GM12878 (cell line): Measurements from ENCODE around the gene PLXNA2. TPM values are rescaled to one million over a fixed set of nuclear protein-coding genes. Genes with fewer than 3 reads are reported as not detected.

Experiments
- ATAC-seq: fragments of 200-7000 bp; cut with Tn5 transposase; 3 replicates; pipeline ENCODE4 v1.9.1; 2020; ENCODE audit warnings: mild to moderate bottlenecking, moderate library complexity
- BruUV-seq: library from RNA; stranded (reverse); fragments of 400-500 nt; replicated peaks from 2 replicates; lab custom pipeline; 2021; lab: Mats Ljungman, UMichigan
- CTCF ChIA-PET: fragments of 300-600 bp; sonication (Branson Sonifier 250); formaldehyde crosslinking; extraction: SDS; loops from one replicate; lab custom pipeline; 2021; ENCODE audit warnings: inconsistent platforms; lab: Yijun Ruan, JAX
- POLR2A ChIA-PET: fragments of 350-600 bp; formaldehyde crosslinking; extraction: SDS; loops from one replicate; lab custom pipeline; 2021; ENCODE audit warnings: inconsistent platforms; lab: Charles Lee
- RAD21 ChIA-PET: fragments of 300-600 bp; sonication (Branson Sonifier 250); formaldehyde crosslinking; loops from one replicate; lab custom pipeline; 2023; ENCODE audit warnings: antibody characterized with exemption; ENCODE audit not compliant: unreplicated experiment; lab: Charles Lee
- SMC1A ChIA-PET: fragments of 300-600 bp; sonication (Branson Sonifier 250); formaldehyde crosslinking; loops from one replicate; lab custom pipeline; 2023; ENCODE audit not compliant: unreplicated experiment, uncharacterized antibody; lab: Charles Lee
- DNase-seq: peaks from one replicate; pipeline ENCODE4 v3.0.0-alpha.2; 2011; ENCODE audit warnings: low read depth, low spot score
- FAIRE-seq: peaks from 3 replicates; lab custom pipeline; 2011; peaks lifted over from hg19 to GRCh38; lab: Jason Lieb, UNC
- H2AFZ ChIP-seq: 2 replicates; pipeline ENCODE4 v1.6.0; 2011; ENCODE audit warnings: low read depth, low read length, control low read depth; ENCODE audit not compliant: control insufficient read depth
- H3K27ac ChIP-seq: 2 replicates; pipeline ENCODE4 v1.5.1; 2011; ENCODE audit warnings: control low read depth; ENCODE audit not compliant: control insufficient read depth, insufficient read depth
- H3K27me3 ChIP-seq, 2 experiments: replicated peaks in 1 of 2; 2 replicates each; pipeline versions ENCODE4 v1.6.0 to v1.6.1; 2011; ENCODE audit warnings: low read length in 1 of 2; ENCODE audit not compliant: control insufficient read depth in 2 of 2, insufficient read depth in 2 of 2
- H3K36me3 ChIP-seq, 2 experiments: 2 replicates each; pipeline ENCODE4 v1.5.1; 2011; ENCODE audit warnings: low read length in 1 of 2; ENCODE audit not compliant: control insufficient read depth in 2 of 2, insufficient read depth in 2 of 2
- H3K4me1 ChIP-seq: 2 replicates; pipeline ENCODE4 v1.6.1; 2011; ENCODE audit warnings: mild to moderate bottlenecking, low read length, moderate library complexity, mixed read lengths; ENCODE audit not compliant: control insufficient read depth, insufficient read depth
- H3K4me2 ChIP-seq: 2 replicates; pipeline ENCODE4 v1.6.0; 2011; ENCODE audit warnings: control low read depth; ENCODE audit not compliant: control insufficient read depth, insufficient read depth
- H3K4me3 ChIP-seq: fragments of 200-600 bp; sonication (generic); 2 replicates; pipeline ENCODE4 v1.5.1; 2016
- H3K79me2 ChIP-seq: 2 replicates; pipeline ENCODE4 v1.6.0; 2011; ENCODE audit warnings: low read length; ENCODE audit not compliant: control insufficient read depth, insufficient read depth
- H3K9ac ChIP-seq: 2 replicates; pipeline ENCODE4 v1.8.0; 2011; ENCODE audit warnings: low read length, control low read depth, mixed read lengths; ENCODE audit not compliant: control insufficient read depth, insufficient read depth
- H3K9me3 ChIP-seq: replicated peaks from 3 replicates; pipeline ENCODE4 v1.5.1; 2011; ENCODE audit warnings: mild to moderate bottlenecking, low read length; ENCODE audit not compliant: control insufficient read depth, insufficient read depth
- H4K20me1 ChIP-seq: 2 replicates; pipeline ENCODE4 v1.6.0; 2011; ENCODE audit not compliant: control insufficient read depth, insufficient read depth
- ATF3 ChIP-seq: IDR thresholded peaks from 2 replicates; pipeline ENCODE4 v1.6.1; 2011; ENCODE audit warnings: low read depth, mild to moderate bottlenecking, low read length, moderate library complexity, borderline replicate concordance; ENCODE audit errors: extremely low read depth
- CBFB ChIP-seq: IDR thresholded peaks from 2 replicates; pipeline ENCODE4 v1.6.1; 2016; ENCODE audit warnings: antibody characterized with exemption, low read depth
- EGR1 ChIP-seq, 2 experiments: IDR thresholded peaks; 1 replicate in 1 of 2; 2 replicates in 1 of 2; pipeline ENCODE4 v1.6.1; 2011 to 2012; ENCODE audit warnings: low read depth in 2 of 2, low read length in 2 of 2, borderline replicate concordance in 1 of 2, mild to moderate bottlenecking in 1 of 2, moderate library complexity in 1 of 2
- ESRRA ChIP-seq: IDR thresholded peaks from 2 replicates; pipeline ENCODE4 v1.6.1; 2012; ENCODE audit warnings: mild to moderate bottlenecking, low read length, improper control_type of control experiment
- FOXM1 ChIP-seq: IDR thresholded peaks from 2 replicates; pipeline ENCODE4 v1.6.1; 2012; ENCODE audit warnings: low read depth, mild to moderate bottlenecking, inconsistent platforms, low read length, moderate library complexity
- SREBF2 ChIP-seq: IDR thresholded peaks from 2 replicates; pipeline ENCODE4 v1.6.1; 2012; ENCODE audit warnings: mild to moderate bottlenecking, low read length
- TAF1 ChIP-seq: IDR thresholded peaks from 2 replicates; pipeline ENCODE4 v1.6.1; 2011; ENCODE audit warnings: mild to moderate bottlenecking, low read depth, low read length, borderline replicate concordance
- ZBTB11 ChIP-seq: fragments of 450-650 bp; formaldehyde crosslinking; IDR thresholded peaks from 2 replicates; pipeline ENCODE4 v1.5.0; 2022; ENCODE audit warnings: mild to moderate bottlenecking, missing genetic modification characterization
- WGBS: methylation state at CpG from one replicate; pipeline ENCODE4 v1.1.6; 2016; ENCODE audit warnings: low lambda C conversion rate; ENCODE audit not compliant: insufficient replicate concordance, insufficient coverage; ENCODE audit errors: missing lambda C conversion rate; 5-methylcytosine and 5-hydroxymethylcytosine counted together
- in situ Hi-C: fragments of 300-500 bp; cut with MboI; formaldehyde crosslinking; loops from 9 replicates; pipeline ENCODE4 v1.14.3; 2018; ENCODE audit warnings: mixed read lengths
- intact Hi-C: fragments of 100-400 bp; cut with micrococcal nuclease; formaldehyde crosslinking; loops from one replicate; pipeline ENCODE4 v1.14.2; 2022; ENCODE audit not compliant: unreplicated experiment
- polyA plus RNA-seq, 11 experiments: library from polyadenylated mRNA; depleted of rRNA in 4 of 11; unstranded in 6 of 11; stranded (reverse) in 5 of 11; fragments of >200 nt; fragmentation: Nextera tagmentation in 4 of 11; fragmentation: Illumina TruSeq in 1 of 11; extraction: Ambion mirVana in 4 of 11; extraction: Trizol in 1 of 11; gene quantifications; 1 replicate in 1 of 11; 2 replicates in 10 of 11; pipeline versions ENCODE4 v1.2.1 to v1.2.3, GENCODE V29; 2011 to 2016; ENCODE audit warnings: inconsistent platforms in 2 of 11, missing spikeins in 2 of 11, low read depth in 1 of 11
- total RNA-seq, 4 experiments: library from RNA; depleted of rRNA in 3 of 4; stranded (reverse); fragments of >200 nt in 3 of 4; fragmentation: Illumina TruSeq in 1 of 4; extraction: Trizol in 1 of 4; gene quantifications; 2 replicates each; pipeline versions ENCODE4 v1.2.1 to v1.2.3, GENCODE V29; 2013 to 2021

Gene PLXNA2
- total and polyA plus RNA-seq, 10 of the 15 experiments (the other 5 are each of a cell fraction or from before 2014, with no cell fraction given) = under 0.01 to 0.08 (median 0.07) TPM; not detected in 4

GRCh38 chr1:208044589-208045462, 199.4 kb downstream of the PLXNA2 start:
- intact Hi-C loops = no loop called here
- WGBS = 40% methylated on average over 27 of the region's 27 CpGs

More at GRCh38 chr1:208044589-208045462, 199.4 kb downstream of the PLXNA2 start:
- H3K79me2 ChIP-seq = no peaks in the 10 kb centered on the region
- H2AFZ ChIP-seq = no peak overlapping the region
- POLR2A ChIA-PET = no interaction called here
- H3K9ac ChIP-seq = no peak overlapping the region
- no peak overlapping the region for H3K27ac ChIP-seq
- RAD21 ChIA-PET = no interaction called here
- no peaks in the 10 kb centered on the region for H3K4me1 ChIP-seq
- no peaks in the 10 kb centered on the region for H3K36me3 ChIP-seq
- no peak overlapping the region for H3K4me3 ChIP-seq
- no peaks in the 10 kb centered on the region; a peak in 2 of 4 replicates for H3K27me3 ChIP-seq
- FAIRE-seq = no peak
- SMC1A ChIA-PET = no interaction called here
- no peaks in the 10 kb centered on the region for H4K20me1 ChIP-seq
- in situ Hi-C loops = no loop called here
- no peak overlapping the region for H3K4me2 ChIP-seq
- H3K9me3 ChIP-seq = no peaks in the 10 kb centered on the region
- ATAC-seq = no peak
- BruUV-seq = no TSS peak
- DNase-seq = no peak
- TF ChIP-seq SREBF2 = no peak
- no peak for TF ChIP-seq ATF3
- no peak for TF ChIP-seq CBFB
- TF ChIP-seq EGR1 (IDR thresholded peaks at IDR 0.05; ENCODE audit: borderline replicate concordance in 1 of 2, low read depth in 2 of 2, low read length in 2 of 2) = no peak
- TF ChIP-seq ESRRA = no peak
- TF ChIP-seq ZBTB11 (CRISPR knock-in tag) = no peak
- TF ChIP-seq FOXM1 = no peak
- no peak for TF ChIP-seq TAF1
- CTCF ChIA-PET = interaction anchor here (0.7 to 1.1 kb wide), 2 partner anchors 10 to 168 kb away, joined by 3 read pairs; no protein-coding TSS in a partner anchor
